Sigmoid colon (tissue), 7 donors: ENCODE results near the gene NELFB. TPM values are rescaled to one million over a fixed set of nuclear protein-coding genes. Genes with fewer than 3 reads are reported as not detected.

Source experiments
- DNase-seq: peaks from one replicate; pipeline ENCODE4 v3.0.0-alpha.2; 2019
- H3K27ac ChIP-seq, 4 donors: fragments of 200-600 bp; sonication (generic); one replicate each; pipeline ENCODE4 v1.5.1; 2016 to 2019; ENCODE audit warnings: mild to moderate bottlenecking in 1 of 4
- H3K27me3 ChIP-seq, 3 donors: fragments of 200-600 bp; sonication (generic); one replicate each; pipeline ENCODE4 v1.5.1; 2019; ENCODE audit warnings: mild to moderate bottlenecking in 1 of 3
- H3K36me3 ChIP-seq, 4 donors: fragments of 200-600 bp; sonication (generic); one replicate each; pipeline ENCODE4 v1.5.1; 2016 to 2019
- H3K4me1 ChIP-seq, 4 donors: fragments of 200-600 bp; sonication (generic); one replicate each; pipeline ENCODE4 v1.5.1; 2017 to 2019
- H3K4me3 ChIP-seq, 4 donors: fragments of 200-600 bp; sonication (generic); one replicate each; pipeline ENCODE4 v1.5.1; 2017 to 2019; ENCODE audit warnings: mild to moderate bottlenecking in 2 of 4, moderate library complexity in 1 of 4
- H3K9me3 ChIP-seq, 4 donors: fragments of 200-600 bp in 3 of 4; sonication (generic) in 3 of 4; one replicate each; pipeline versions ENCODE4 v1.5.1 to v1.6.1; 2013 to 2019
- CTCF ChIP-seq, 4 experiments: fragments of 450-650 bp in 3 of 4; fragments of 200-600 bp in 1 of 4; IDR thresholded peaks; one replicate each; pipeline ENCODE4 v1.5.1; 2016 to 2019; ENCODE audit warnings: antibody characterized with exemption in 4 of 4, mild to moderate bottlenecking in 3 of 4, moderate library complexity in 2 of 4
- EP300 ChIP-seq, 4 donors: sonication (generic); formaldehyde crosslinking; IDR thresholded peaks; one replicate each; pipeline ENCODE4 v1.6.1; 2017; ENCODE audit warnings: antibody characterized with exemption in 4 of 4
- POLR2A ChIP-seq, 2 donors: fragments of 450-650 bp; IDR thresholded peaks; one replicate each; pipeline ENCODE4 v1.6.1; 2016; ENCODE audit warnings: antibody characterized with exemption in 2 of 2, mild to moderate bottlenecking in 2 of 2, moderate library complexity in 2 of 2
- POLR2AphosphoS5 ChIP-seq, 4 donors: sonication (generic); formaldehyde crosslinking; IDR thresholded peaks; one replicate each; pipeline ENCODE4 v1.6.1; 2017; ENCODE audit warnings: antibody characterized with exemption in 4 of 4
- WGBS, 2 donors: extraction: QIAGEN DNeasy Blood & Tissue Kit; methylation state at CpG; one replicate each; pipeline ENCODE4 v1.1.7; 2013; 5-methylcytosine and 5-hydroxymethylcytosine counted together
- intact Hi-C: fragments of 100-400 bp; cut with DNase I; formaldehyde crosslinking; loops from one replicate; pipeline ENCODE4 v1.15.1; 2023
- polyA plus RNA-seq, 3 donors: library from polyadenylated mRNA; stranded (reverse); fragments of 200-250 nt; gene quantifications; one replicate each; pipeline ENCODE4 v1.2.3, GENCODE V29; 2013
- total RNA-seq, 4 donors: library from RNA; depleted of rRNA; stranded (reverse); fragments of >200 nt; gene quantifications; one replicate each; pipeline ENCODE4 v1.1.0, GENCODE V29; 2016
- donor health status: healthy with polysubstance abuse.
- donor health status: Bipolar disorder and iron deficiency.
- donor health status: healthy.

NELFB gene
- total and polyA plus RNA-seq, 7 donors, result 24.7 to 70.5 (median 36.5) TPM

GRCh38 chr9:137240318-137240840, 14.7 kb upstream of the NELFB start:
- peak overlapping the region; percentile 98 to 100 (median 98) for H3K27ac ChIP-seq
- H3K4me3 ChIP-seq, result peak overlapping the region; percentile 63 to 90 (median 78)
- intact Hi-C loops, result loop anchor here (2.0 kb wide), 3 partner anchors 14 to 40 kb away; partner anchors contain the start of genes NELFB, RNF208 and TPRN
- 0% methylated on average over 58 of the region's 58 CpGs for WGBS, 2 donors
- peaks cover 0 to 2% (median 0%) of the 10 kb centered on the region in 3 donors for H3K27me3 ChIP-seq
- DNase-seq, result peak; percentile 92
- H3K4me1 ChIP-seq, result peaks cover 2 to 75% (median 58%) of the 10 kb centered on the region in 4 donors
- H3K36me3 ChIP-seq, result peaks cover 4 to 19% (median 15%) of the 10 kb centered on the region in 4 donors
- no peaks in the 10 kb centered on the region for H3K9me3 ChIP-seq
- TF ChIP-seq CTCF (IDR thresholded peaks at IDR 0.05), result no peak
- TF ChIP-seq EP300 (IDR thresholded peaks at IDR 0.05), result no peak
- peak in 3 of 4 donors; percentile 17 to 38 (median 22) for TF ChIP-seq POLR2AphosphoS5 (IDR thresholded peaks at IDR 0.05)
- peak in 1 of 2 donors; percentile 22 for TF ChIP-seq POLR2A (IDR thresholded peaks at IDR 0.05)

GRCh38 chr9:137240841-137241489, 14.2 kb upstream of the NELFB start, which contains the start of gene TUBB4B:
Gene TUBB4B (plus strand): TSS chr9:137241287. CDS start chr9:137241361, 74 bp downstream.
- DNase-seq, result peak; percentile 100
- intact Hi-C loops, result loop anchor here (2.0 kb wide), 3 partner anchors 14 to 40 kb away; partner anchors contain the start of genes NELFB, RNF208 and TPRN
- Histone ChIP-seq H3K4me3 (peak within 1 kb of the TSS; percentile 79 to 90 (median 86)), H3K27me3 (no peaks in the 10 kb centered on the region), H3K27ac (peak within 1 kb of the TSS; percentile 98 to 100 (median 98)), H3K4me1 (peaks cover 2 to 69% (median 54%) of the 10 kb centered on the region in 4 donors), H3K9me3 (no peaks in the 10 kb centered on the region), H3K36me3 (peaks cover 4 to 19% (median 15%) of the 10 kb centered on the region in 4 donors)
- WGBS, 2 donors, result 0 to 1% methylated on average over 67 of the region's 67 CpGs
- TF ChIP-seq POLR2AphosphoS5 (IDR thresholded peaks at IDR 0.05) (peak; percentile 100), EP300 (IDR thresholded peaks at IDR 0.05) (no peak), POLR2A (IDR thresholded peaks at IDR 0.05) (peak; percentile 100), CTCF (IDR thresholded peaks at IDR 0.05) (no peak)

GRCh38 chr9:137241490-137242268, 13.4 kb upstream of the NELFB start:
- intact Hi-C loops, result loop anchor here (2.0 kb wide), 3 partner anchors 13 to 41 kb away; partner anchors contain the start of genes NELFB, RNF208 and TPRN
- peaks cover 2 to 62% (median 46%) of the 10 kb centered on the region in 4 donors for H3K4me1 ChIP-seq

More at GRCh38 chr9:137241490-137242268, 13.4 kb upstream of the NELFB start:
- Histone ChIP-seq H3K9me3 (no peaks in the 10 kb centered on the region), H3K4me3 (peak overlapping the region; percentile 68 to 88 (median 80)), H3K27ac (peak overlapping the region; percentile 92 to 97 (median 92)), H3K27me3 (no peaks in the 10 kb centered on the region), H3K36me3 (peaks cover 4 to 19% (median 15%) of the 10 kb centered on the region in 4 donors)
- 1 to 3% methylated on average over 83 of the region's 83 CpGs for WGBS, 2 donors
- TF ChIP-seq CTCF (IDR thresholded peaks at IDR 0.05) (no peak), POLR2AphosphoS5 (IDR thresholded peaks at IDR 0.05) (peak in 3 of 4 donors; percentile 3 to 29 (median 10))
- peak; percentile 86 for DNase-seq
